NCI-H2081 (cell line): ENCODE data around the gene TNRC6C.
"Not testable (repeated sequence)": the region's sequence is repeated elsewhere in the genome, so short reads cannot be mapped to it uniquely, and the experiment has no call there.

Experiments used
- DNase-seq, 2 experiments: peaks; one replicate each; lab custom pipeline; 2025; lab: John Stamatoyannopoulos, UW

The TNRC6C gene

DNA sequence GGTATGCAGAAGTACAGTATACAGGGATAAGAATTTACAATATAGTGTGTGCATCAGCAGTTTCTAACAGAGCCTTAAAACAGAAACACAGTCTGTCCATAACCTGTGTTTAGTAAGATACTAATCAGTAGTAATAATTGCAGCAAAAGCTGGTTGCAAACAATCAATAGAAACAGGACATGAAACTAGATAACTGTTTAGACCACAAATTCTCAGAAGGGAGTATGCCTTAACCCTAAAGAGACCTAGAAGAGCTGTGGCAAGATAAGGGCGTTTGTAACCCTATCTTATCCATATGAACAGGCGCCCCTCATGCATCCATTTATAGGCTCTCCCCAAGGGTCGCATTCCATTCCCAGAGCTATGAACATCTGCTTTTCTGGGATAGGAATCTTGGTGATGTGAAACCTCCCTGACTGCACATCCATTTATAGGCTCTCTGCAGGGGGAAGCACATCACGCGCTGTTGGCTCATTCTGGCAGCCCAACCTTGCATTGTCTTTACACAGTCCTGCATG lies 123.9 kb downstream of the TNRC6C start:
- not testable (repeated sequence) for DNase-seq

DNA sequence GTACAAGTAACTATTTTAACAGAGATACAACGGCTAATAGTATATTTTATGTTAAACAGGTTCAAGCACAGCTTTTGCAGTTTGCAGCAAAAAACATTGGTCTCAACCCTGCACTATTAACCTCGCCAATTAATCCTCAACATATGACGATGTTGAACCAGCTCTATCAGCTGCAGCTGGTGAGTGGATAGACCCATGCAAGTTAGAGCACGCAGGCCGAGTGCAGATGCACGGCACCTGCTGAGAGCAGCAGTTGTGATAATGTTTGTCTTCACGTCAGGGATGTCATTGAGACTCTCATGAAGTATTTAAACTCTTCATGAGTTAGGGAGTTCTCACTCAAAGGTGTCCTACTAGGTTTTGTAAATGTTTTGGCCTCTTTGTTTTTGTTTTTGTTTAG lies 124.5 kb downstream of the TNRC6C start:
- DNase-seq, result peak; percentile 2 to 59

DNA sequence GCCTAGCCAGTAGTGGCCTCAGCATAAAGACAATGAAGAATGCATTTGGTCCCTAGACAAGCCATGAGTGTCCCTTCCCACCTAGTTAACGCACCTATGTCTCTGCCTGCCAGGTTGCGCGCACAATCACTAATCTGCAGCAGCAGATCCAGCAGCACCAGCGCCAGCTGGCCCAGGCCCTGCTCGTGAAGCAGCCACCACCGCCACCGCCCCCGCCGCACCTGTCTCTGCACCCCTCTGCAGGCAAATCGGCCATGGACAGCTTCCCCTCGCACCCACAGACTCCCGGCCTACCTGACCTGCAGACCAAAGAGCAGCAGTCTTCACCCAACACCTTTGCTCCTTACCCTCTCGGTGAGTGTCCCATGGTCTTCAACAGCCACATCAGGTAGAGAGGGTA lies 128.2 kb downstream of the TNRC6C start:
- no peak for DNase-seq

DNA sequence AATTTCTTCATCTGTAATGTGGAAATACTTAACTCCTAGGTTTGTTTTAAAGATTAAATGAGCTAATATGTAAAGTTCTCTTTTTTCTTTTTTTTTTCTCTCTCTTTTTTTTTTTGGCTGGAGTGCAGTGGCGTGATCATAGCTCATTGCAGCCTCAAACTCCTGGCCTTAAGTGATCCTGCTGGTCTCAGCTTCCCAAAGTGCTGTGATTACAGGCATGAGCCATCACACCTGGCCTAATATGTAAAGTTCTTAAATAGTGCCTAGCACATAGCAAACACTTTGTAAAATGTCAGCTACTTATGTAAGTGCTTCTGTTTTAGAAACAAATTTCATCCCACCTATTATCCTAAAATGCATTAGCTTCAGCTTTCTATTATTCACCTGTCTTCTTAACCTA lies 130.0 kb downstream of the TNRC6C start:
- no peak for DNase-seq

DNA sequence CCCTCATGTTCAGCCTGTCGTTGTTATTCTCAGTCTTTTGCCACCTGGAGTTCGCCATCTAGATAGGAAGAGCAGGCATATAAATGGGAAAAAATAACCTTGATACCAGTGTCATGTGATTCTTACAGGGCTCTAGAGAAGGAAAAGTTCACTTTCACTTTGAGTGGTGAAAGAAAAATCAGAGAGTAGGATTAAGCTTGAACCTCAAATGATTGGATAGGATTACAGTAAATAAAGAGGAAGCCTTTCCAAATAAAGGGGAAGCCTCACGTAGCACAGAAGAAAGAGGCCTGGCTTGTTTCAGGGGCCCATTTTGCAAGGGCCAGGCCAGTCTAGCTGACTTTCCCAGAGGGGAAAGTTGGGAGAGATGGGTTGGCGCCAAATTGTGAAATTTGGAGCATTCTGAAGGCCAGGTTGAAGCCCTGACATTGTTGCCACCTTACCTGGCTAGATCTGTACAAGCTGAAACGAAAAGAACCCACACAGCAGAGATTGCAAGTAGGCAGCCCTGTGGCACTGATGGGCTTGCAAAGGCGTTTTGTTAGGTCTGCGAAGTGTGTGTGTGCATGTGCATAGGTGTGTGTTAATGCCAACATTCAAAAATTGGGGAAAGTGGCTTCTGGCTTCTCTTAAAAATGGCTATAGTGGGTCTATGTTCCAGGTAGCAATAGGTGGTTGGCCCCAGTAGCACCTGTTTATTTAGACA lies 131.2 kb downstream of the TNRC6C start:
- no peak for DNase-seq

DNA sequence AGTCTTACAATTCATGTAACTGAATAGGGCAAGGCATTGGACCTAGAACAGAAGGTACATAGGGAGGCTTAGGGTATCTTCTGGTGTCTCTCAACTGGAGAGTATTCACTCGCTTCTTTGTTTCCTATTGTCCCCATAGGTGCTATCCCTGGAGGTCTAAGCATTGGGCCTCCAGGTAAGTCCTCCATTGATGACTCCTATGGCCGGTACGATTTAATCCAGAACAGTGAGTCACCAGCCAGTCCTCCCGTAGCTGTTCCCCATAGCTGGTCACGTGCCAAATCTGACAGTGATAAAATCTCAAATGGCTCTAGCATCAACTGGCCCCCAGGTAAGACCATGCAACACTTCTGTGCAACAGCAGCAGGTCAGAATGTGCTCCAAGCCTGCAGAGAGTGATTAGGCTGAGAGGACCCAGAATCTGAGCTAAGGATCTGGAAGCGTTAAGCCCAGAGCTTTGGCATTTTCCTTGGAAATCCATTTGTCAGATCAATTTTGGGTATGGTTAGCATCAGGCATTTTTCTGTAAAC lies 134.4 kb downstream of the TNRC6C start:
- no peak for DNase-seq

DNA sequence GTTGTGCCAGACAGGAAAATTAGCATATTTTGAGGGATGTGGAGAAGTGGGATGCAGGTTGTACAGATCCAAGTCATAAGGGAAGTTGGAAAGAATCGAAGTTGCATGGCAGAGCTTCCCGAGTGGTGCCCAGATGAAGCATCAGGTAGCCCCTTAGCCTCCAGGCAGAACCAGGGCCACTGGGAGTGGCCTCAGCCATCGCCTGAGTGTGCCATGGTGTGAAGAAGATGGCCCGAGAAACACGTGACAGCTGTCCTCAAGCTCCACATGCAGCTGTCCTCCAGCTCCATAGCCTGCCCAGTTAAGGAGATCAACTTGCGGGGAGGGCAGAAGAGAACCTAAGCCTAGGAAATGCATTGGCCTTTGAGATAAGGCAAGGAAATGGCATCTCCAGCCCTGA lies 136.5 kb downstream of the TNRC6C start:
- DNase-seq, result no peak

DNA sequence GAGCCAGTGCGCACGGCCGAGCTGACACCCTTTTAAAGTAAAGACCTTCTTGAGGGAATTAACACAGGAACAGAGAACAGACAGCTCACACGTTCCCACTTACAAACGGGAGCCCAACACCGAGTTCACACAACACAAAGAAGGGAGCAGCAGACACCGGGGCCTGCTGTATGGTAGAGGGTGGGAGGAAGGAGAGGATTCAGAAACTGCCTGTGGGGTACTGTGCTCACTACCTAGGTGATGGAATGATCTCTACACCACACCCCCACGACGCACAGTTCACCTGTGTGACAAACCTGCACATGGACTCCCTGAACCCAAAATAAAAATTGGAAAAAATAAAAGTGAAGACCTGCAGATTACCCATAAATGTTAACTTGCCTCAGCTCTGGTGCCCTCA lies 137.6 kb downstream of the TNRC6C start:
- DNase-seq, result no peak

DNA sequence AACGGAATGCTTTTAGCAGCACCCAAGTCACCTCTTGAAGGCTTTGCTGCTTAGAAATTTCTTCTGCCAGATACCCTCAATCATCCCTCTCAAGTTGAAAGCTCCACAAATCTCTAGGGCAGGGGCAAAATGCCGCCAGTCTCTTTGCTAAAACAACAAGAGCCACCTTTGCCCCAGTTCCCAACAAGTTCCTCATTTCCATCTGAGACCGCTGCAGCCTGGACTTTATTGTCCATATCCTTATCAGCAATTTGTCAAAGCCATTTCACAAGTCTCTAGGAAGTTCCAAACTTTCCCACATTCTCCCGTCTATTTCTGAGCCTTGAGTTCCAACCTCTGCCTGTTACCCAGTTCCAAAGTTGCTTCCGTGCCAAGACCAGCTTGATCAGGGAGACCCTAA lies 142.6 kb downstream of the TNRC6C start:
- no peak for DNase-seq

DNA sequence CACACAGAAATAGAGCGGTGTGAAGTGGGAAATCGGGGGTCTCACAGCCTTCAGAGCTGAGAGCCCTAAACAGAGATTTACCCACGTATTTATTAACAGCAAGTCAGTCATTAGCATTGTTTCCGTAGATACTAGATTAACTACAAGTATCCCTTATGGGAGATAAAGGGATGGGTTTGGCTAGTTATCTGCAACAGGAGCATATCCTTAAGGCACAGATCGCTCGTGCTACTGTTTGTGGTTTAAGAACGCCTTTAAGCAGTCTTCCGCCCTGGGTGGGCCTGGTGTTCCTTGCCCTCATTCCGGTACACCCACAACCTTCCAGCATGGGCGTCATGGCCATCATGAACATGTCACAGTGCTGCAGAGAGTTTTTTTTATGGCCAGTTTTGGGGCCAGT lies 143.0 kb downstream of the TNRC6C start:
- no peak for DNase-seq

DNA sequence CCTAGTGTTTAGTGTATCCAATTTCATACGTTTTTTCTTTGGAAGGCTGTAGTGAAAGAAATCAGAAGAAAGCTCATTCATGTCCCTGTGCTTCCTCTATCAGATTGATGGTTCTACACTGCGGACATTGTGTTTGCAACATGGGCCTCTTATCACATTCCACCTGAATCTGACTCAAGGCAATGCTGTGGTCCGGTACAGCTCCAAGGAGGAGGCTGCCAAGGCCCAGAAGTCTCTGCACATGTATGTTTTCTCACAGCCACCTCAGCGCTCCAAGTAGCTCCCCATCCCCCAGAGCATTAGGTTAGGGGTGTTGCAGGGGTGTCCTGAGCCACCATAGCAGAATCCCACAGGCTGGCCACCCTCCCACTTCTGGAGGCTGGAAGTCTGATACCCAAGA lies 144.8 kb downstream of the TNRC6C start:
- no peak for DNase-seq

DNA sequence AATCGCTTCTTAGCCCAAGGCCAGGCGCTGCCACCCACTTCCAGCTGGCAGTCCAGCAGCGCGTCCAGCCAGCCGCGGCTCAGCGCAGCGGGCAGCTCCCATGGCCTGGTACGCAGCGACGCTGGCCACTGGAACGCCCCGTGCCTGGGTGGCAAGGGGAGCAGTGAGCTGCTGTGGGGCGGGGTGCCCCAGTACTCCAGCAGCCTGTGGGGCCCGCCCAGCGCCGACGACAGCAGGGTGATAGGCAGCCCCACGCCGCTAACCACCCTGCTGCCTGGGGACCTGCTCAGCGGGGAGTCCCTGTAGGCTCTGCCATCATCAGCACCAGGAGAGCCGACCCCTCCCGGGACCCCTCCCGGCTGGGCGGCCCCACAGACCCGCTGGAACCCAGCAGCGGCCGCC lies 146.0 kb downstream of the TNRC6C start:
- DNase-seq, result no peak

DNA sequence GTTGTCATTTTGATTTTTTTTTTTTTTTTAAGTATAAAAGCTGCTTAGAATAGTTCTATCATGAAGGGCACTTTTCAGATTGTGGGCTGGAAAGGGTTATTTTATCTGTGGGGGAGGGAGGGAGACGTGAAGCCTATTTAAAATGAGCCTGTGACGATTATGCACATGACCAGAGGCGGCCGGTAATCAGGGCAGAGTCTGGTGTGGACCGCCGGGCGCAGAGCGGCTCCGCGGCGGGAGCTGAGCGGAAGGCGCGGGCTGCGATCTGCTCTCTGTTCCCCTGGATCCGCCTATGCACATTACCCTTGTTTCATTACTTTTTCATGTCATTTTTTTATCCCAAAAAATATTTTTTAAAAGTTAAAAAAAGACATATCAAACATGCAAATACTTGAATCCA lies 146.6 kb downstream of the TNRC6C start:
- DNase-seq, result no peak

DNA sequence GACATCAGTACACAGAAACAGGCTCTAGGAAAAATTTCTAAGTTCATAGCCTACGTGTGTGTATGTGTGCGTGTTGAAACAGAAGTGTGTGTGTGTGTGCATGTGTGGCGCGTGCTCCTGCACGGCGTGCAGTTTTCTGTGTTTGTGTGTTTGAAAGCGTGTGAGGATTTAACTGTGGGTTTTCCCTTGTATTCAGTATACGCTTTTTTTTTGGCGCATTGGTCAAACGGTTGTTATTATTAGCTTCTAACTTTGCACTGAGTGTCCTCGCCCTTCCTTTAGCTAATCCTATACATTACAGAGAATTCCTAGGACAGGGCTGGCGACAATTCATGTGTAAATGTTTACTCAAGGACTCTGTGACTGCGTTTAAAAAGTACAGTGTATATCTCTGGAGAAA lies 147.0 kb downstream of the TNRC6C start:
- no peak for DNase-seq

DNA sequence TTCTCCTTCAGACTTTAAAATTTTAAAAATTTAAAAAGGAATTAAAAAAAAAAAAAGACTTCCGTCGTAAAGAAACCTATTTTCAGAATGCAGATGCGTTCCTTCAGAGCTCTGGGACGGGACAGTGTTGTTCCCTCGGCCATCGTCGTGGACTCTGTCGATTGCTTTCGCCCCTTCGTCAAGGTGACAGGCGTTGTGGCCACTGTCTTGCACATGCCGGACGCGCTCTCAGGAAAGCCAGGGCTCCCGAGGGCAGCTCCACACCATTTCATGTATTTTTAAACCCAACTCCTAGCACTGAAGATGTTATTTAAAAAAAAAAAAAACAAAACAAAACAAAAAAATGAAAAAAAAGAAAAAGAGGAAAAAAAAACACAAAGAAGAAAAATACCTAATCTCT lies 147.7 kb downstream of the TNRC6C start:
- no peak for DNase-seq

DNA sequence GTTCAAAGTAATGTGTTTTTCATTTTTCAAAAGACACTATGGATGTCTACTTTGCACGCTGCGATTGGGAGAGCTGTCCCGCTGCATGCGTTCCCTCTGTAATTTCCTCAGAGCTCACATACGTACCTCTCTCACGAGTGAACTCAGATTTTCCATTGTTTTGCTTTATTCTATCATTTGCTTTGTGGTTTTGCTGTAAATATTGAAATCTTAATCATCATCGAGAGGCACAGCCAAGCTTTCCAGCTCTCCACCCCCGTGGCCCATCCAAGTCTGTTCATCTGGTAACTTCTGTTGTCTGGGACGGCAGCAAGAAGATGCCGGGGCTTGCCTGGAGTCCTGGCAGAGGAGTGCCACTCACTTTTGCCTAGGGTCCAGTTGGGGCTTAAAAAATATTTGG lies 149.0 kb downstream of the TNRC6C start:
- DNase-seq, result no peak

DNA sequence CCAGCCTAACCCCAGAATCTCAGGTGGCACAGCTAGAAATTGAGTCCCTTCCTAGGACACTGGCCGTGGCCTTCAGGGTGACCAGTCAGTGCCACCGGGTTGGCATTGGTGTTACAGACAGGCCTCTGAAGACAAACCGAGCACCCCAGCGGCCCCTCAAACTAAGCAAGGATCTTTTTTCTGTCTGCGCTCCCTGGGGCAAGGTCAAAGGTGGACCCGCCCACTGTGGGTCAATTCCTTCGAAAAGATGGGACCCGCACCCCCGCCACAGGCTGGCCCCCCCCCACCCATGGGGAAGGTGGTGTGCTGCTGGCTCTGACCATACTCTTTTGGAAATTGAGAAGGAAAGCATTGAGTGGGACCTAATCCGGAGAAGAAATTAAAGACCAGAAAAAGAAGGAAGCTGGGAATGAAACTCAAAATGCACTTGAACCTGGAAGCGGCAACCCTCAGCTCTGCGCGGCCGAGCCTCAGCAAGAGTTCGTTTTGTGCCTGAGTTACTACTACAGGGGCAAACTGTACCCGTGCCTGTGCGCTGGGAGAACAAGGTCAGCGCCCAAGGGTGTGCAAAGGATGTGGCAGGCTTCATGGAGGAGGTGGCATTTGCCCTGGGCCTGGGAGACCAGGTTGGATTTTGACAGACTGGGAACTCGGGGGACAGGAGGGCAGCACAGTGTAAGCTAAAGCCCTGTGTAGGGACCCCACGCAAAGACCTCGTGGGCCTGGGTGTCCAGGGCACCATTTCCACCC lies 149.6 kb downstream of the TNRC6C start:
- DNase-seq, result no peak

DNA sequence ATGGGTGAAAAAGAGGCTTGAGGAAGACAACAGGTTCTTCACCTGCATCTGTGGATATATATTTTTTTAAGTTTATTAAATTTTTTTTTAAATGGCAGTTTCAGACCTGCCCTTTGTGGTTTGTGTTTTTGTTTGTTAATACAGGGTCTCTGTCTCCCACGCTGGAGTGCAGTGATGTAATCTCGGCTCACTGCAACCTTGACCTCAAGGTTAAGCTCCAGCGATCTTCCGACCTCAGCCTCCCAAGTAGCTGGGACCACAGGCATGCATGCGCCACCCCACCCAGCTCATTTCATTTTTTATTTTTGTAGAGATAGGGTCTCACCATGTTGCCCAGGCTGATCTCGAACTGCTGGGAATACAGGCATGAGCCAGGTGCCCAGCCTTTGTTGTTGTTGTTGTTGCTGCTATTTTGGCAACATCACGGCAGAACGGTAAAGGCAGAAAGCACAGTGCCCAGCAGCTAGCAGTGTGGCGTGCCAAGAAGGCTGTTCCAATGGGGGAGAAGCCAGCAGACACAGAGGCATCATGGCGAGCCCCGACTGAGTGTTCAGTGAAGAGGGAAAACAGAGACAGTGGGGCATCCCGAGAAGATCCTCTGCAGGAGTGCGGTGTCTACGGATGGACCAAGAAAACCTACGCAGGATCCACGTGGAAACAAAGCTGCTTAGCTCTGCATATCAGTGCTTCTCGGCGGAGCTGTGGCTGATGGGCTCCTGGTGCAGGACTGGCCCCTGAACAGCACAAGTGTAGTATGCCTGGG lies 150.4 kb downstream of the TNRC6C start:
- DNase-seq, result no peak

DNA sequence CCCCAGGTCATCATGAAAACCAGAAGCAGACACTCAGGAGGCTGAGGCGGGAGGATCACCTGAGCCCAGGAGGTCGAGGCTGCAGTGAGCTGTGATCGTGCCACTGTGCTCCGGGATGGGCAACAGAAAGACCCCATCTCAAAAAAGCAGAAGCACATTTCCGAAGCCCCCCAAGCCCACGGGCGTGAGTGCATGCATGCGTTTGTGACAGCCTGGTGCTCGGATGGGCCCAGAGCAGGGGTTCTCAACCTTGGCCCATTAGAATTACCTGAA lies 150.9 kb downstream of the TNRC6C start:
- no peak for DNase-seq

DNA sequence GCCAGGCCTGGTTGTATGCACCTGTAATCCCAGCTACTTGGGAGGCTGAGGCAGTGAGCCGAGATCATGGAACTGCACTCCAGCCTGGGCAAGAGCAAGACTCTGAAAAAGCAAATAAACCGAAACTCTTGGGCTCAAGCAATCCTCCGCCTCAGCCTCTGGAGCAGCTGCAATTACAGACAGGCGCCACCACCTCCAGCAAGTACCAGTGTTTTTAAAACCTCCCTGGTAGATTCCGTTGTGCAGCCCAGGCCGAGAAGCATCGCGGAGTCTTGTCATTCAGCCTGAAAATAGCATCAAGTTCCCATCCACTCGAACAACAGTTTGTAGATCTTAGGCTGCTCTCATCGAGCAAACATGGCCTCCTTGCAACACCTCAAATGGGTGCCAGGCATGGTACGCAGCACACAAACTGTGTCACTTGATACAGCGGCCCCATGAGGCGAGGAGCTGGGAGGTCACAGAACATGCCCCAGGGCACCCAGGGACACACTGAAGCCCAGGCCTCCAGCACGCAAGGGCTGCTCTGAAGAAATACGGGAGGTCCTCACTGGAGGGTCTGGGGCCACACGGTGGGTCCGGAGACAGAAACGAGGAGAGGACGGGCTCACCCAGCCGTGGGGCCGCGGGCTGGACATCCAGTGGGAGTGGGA lies 152.0 kb downstream of the TNRC6C start:
- DNase-seq, result no peak

DNA sequence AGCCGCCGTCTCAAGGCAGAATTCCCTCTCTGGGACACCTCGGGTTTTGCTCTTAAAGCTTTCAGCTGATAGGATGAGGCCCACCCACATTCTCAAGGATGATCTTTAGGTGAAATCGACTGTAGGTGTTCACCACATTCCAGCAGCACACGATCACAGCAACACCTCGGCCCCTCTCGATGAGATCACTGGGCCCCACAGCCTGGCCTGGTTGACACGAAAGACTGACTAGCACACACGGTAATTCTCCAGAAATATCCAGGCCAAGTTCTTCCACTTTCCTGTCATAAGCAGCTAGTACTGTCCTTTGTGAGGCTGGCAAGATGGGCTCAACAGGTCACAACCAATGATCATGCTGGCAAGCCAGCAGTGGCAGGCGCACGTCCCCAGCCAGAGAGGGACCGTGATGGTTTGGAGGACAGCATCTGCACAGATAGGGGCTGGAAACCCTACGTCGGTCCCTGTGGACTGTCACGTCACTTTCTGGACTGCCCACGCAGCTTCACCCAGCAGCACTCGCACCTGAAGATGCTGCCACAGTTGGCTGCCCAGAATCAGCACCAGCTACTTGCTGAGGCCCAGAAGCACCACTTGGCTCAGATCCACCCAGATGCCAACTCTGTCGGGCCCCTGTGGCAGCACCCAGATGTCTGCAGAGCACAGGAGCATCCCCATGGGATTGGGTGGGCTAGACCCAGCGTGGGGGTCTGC lies 152.7 kb downstream of the TNRC6C start:
- DNase-seq, result no peak
